CMK (cell line): Measurements from ENCODE around the gene C14orf119.

ENCODE experiments used
- DNase-seq: peaks from one replicate; pipeline ENCODE4 v3.0.0-alpha.2; 2010; ENCODE audit warnings: low read depth

C14orf119 gene, protein sequence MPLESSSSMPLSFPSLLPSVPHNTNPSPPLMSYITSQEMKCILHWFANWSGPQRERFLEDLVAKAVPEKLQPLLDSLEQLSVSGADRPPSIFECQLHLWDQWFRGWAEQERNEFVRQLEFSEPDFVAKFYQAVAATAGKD

DNA sequence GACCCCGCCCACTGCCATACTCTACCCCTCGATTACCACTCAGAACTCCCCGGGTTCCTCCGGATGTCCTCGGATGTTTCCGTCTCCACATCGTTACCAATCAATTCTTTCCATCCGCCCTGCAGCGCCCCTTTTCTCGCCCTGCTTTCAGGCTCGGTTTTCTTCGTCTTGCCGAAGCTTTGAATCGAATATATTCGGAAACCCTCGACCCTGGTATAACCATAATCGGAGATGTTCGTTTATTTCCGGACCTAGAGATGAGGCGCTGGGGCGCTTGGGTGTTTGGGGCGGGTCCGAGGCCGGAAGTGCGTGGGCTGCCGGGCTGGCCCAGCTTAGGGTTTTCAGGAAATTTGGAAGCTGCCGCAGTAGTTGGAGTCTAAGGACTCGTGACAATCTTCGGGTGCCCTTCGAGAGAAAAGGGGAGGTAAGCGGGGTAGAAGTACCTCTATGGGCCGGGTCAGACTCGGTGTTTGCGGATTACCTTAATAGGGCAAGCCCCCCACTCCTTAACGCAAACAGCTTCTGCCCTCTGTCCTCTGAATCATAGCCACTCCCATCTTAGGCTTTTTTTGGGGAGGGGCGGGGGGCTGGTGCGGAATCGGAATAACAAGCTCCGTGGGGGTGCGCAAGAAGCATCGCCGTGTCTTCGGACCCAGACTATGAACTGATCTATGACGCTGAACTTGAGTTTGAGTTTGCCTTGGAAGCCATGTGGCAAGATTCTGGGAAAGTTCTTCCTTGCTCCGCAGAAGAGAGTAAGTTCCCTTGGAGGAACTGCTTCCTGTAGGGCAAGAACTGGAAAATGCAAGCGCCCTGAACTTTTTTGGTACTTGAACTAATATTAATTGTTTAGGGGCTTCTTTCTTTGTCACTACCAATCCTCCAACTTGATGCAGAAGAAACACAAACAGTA lies at the start of gene C14orf119:
Gene C14orf119, plus strand, starts transcription at position 310 of the 913 bp plus-strand sequence. CDS start 2,154 bp downstream, outside the sequence.
- DNase-seq, result peak; percentile 93

DNA sequence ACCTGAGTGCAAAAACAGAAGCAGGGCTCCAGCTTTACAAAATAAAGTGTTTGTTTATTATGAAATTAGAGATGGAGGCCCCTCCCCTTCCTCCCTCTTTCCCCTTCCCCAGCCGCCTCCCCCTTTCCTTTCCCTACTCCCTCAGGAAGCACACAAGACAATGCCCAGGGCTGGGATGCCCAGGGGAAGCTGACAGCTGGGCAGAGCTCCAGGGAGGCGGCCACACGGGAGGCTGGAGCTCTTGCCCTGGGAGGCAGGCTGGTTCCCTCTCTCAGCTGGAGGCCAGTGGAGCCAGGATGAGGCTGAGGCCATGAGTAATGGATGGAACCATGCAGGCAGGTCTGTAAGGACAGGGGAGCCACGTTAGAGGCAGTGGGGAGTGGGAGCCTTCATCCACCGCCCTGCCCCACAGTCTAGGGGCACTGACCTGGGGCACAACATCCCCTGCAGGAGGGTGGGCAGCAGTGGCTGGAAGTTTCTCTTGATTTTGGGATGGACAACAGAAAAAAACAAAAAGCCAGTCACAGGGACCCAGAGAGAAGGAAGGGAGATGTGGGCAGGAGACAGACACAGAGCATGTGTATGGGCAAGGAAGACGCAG lies 48.2 kb upstream of the C14orf119 start:
- DNase-seq, result no peak

DNA sequence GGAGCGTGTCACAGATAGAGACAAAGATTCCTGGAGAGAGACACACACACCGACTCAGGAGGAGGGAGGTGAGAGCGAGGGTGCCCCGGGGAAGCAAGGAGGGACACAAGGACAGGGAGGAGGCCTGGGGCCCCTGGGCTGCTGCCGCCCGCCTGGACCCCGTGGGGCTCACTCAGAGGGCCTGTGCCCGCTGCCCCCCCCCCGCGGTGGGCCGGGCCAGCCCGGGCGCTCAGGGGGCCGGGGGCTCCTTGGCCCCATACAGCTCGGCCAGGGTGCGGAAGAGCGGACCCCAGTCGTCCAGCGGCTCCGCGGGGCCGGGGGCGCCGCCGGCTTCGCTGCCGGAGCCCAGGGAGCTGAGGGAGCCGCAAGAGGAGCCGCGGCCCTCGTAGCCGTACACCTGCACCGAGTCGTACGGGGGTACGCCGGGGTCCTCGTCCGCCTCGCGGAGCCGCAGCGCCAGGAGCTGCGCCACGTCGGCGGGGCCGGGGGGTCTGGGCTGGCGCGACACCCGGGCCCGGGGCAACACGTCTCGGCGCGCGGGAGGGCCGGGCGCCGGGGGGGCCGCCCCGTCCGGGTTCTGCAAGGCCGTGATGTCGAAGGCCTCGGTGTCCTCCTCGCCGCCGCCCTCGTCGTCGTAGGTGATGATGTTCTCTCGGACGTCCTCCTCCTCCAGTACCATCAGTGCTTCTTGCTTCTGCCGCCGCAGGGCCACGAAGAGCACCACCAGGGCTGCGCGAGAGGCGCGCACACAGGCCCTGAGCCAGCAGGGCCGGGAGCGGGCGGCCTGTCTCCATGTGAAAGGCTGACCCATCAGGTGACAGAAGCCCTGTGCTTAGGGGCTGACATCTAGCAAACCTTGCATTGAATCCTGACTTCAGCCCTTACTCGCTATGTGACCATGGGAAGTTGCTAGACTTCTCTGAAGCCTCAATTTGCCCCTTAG lies 47.3 kb upstream of the C14orf119 start:
- DNase-seq, result no peak

DNA sequence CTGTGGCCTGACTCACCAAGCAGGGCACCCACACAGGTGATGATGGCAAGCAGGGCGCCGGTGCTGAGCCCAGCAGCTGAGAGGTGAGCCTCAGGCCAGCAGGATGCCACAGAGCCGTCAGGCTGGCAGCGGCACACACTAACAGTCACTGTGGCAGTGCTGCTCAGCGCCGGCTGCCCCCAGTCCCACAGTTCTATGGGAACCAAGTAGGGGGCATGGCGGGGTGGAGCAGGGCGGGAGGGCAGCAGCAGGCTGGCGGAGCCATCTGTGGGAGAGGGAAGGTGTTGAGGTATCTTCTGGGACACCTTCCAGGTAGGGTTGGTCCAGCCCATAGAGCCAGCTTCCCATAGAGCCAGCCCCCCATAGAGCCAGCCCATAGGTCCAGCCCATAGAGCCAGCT lies 46.3 kb upstream of the C14orf119 start:
- DNase-seq, result no peak

DNA sequence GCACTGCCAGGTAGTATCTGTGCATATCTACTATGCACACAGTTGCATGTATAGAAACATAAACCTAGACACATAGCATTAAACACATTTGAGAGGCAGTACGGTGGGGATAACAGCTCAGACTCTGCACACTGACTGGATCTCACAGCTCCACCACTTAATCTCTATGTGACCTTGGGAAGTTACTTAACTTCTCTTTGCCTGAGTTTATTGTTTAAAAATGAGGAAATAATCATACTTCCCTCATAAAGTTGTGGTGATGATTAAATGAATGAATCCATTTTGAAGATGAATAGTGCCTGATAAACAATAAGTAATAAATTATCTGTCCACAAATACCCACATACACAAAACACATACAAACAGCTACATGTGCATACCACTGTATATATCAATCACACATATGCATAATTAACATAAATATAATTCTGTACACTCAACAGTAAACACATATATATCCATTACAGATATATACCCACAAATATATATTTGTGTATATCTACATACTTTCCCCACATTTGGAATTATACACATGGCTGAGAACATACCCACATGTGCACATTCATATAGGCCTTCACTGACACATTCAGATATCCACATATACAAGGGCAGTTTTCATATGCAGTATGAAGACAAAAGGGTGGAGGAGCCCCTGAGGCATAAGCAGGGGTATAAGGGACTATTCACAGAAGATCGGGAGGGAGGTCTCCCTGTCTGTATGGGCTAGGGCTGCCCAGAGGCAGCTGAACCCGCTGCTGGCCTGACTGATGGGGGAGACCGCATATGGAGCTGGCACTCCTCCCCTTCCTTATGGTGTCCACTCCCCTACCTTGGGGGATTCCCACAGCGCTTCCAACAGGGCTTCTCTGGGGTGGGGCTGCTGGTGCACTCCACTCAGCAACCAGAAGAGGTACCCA lies 43.9 kb upstream of the C14orf119 start:
- no peak for DNase-seq

DNA sequence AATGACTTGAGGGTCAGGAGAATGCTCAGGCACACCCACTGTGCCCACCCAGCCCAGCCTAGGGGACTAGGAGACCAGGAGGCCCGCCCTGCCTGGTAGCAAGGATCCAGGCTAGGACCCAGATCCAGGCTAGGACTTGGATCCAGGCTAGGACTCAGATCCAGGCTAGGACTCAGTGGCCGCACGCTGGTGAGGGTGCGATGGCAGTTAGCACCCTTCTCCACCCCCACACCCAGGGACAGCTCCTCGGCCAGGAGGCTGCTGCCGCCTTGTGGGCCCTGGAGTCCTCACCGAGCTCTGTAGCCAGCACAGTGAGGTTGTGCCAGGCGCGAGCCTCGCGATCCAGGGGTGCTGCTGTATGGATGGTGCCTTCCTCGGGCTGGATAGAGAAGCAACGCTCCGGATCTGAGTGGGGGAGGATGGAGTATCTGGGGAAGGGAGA lies 43.1 kb upstream of the C14orf119 start:
- DNase-seq, result no peak

DNA sequence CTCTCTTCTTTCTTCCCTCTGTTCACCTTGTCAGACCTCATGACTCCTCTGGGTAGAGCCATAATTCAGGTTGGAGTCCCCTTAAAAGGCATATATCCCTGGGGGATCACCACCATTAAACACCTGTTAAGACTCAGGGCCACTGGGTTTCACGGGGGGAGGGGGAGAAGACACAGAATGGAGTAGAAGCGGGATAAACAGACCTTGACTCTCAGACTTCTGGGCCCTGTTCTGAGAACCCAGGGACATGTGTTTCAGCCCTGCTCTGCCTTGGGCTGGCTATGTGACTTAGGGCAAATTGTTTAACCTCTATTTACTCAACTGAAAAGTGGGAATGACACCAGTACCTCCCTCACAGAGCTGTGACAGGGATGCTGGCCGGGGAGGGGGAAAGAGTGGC lies 42.6 kb upstream of the C14orf119 start:
- no peak for DNase-seq

DNA sequence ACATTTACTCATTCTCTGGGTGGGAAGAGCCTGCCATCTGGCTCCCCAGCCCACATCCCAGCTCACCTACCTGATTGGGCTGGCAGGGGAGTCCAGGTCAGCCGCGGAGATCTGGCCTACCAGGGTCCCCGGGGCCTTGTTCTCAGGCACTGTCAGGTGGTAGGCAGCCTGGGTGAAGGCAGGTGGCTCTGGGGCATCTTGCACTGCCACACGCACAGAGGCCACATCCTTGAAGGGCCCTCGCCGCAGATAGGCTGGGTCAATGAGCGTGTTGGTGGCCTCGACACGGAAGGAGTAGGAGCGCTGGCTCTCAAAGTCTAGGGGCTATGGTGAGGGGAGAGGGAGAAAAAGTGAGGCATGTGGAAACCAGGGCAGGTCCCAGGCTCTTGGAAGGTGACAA lies 41.9 kb upstream of the C14orf119 start:
- DNase-seq, result no peak

DNA sequence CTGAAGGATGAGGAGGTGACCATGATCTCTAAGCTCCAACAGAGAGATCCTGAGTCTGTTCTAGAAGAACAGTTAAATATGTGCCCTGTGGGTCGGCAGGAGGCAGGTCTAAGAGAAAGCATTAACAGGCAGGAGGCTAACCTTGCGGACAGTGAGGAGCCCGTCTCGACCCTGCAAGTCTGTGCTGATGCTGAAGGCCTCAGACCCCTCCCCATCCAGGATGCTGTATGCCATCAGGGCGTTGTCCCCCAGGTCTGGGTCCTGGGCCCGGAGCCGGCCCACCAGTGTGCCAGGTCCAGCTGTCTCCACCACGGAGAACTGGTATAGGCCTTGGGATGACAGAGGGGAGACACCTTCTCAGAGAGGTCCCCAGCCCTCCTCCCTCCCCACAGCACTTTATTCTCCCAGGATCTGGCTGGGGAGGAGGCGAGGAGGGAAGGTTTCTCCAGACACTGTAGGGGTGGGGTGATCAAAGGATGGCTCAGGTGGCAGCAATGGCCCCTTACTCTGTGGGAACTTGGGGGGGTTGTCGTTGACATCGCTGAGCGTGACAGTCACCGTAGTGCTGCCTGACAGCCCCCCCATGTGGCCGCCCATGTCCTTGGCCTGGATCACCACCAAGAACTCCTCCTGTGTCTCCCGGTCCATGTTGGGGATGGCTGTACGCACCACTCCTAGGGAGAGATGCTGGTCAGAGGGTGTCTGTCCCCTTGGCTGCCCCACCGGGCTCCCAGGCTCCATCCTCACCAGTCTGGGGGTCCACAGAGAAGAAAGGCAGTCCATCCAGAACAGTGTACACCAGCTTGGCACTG lies 41.1 kb upstream of the C14orf119 start:
- DNase-seq, result no peak

DNA sequence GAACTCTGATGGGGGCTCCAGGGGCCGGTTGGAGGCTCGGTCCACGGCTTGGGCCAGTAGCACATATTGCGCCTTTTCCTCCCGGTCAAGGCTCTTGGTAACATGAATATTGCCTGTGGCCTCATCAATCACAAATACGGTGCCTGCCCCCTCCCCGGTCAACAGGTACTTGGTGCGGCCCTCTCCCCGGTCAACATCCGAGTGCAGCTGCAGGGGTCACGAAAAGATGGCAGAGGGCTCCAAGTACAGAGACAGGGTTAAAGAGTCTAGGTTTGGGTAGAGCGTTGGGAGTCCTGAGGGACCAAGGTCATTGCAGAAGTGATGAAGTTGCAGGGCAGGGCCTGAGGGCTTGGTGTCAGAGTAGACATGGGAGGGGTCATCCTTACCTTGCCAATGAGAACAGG lies 40.2 kb upstream of the C14orf119 start:
- DNase-seq, result no peak

DNA sequence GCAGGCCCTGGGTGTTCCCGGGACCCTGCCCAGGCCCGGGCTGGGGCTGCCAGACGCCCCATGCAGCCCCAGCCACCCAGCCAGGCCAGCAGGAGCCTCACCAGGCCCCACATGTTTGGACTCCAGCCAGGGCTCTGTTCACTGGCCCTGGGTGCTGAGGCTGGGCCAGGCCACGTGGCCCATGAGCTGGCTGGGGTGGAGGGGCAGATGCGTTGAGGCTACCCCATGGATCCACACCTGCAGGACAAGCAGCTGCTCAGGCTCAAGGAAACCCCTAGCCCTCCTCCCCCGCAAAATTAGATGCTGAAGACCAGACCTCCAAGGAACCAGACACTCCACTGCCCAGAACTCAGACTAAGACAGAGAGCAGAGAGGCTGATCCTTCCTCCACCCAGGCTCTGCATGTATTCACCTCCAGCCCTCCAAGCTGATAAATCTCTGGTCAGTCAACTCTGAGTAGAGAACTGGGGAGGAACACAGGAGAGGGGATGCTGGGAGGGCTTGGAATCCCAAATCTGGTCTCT lies 39.6 kb upstream of the C14orf119 start:
- DNase-seq, result no peak

DNA sequence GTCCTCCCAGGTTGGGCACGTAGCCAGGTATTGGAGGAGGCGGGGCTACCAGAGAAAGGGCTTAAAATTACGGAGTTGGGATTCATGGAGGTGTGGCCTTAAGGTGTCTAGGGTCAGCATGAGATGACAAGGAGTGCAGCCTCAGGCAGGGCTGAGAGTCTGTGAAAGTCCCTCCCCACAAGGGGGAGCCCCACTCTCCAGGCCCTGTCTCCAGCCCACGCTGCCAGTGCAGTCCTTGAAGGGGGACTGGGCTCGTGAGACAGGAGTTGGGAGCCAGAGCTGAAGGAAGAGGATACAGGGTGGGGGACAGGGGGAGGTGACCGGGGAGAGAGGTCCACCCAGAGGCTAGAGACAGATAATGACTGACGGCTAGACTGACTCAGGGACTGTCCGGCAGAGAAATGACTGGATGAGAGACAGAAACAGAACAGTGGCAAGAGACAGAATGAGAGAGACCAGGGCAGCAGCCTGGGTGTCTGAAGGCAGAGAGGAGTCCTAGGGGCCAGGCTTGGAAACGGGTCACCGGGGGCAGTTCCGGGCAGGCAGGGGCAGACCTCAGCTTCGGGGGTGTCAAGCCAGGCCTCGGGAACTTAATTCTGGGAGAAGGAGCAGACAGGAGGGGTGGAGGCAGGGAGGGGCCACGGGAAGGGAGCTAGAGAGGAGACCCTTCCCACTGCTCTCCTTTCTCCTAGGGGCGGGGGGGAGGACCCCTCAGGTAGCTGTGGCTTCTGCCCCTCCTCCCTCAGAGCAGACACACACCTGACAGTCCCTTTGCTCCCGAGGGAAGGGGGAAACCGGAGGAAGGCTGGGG lies 39.0 kb upstream of the C14orf119 start:
- no peak for DNase-seq

DNA sequence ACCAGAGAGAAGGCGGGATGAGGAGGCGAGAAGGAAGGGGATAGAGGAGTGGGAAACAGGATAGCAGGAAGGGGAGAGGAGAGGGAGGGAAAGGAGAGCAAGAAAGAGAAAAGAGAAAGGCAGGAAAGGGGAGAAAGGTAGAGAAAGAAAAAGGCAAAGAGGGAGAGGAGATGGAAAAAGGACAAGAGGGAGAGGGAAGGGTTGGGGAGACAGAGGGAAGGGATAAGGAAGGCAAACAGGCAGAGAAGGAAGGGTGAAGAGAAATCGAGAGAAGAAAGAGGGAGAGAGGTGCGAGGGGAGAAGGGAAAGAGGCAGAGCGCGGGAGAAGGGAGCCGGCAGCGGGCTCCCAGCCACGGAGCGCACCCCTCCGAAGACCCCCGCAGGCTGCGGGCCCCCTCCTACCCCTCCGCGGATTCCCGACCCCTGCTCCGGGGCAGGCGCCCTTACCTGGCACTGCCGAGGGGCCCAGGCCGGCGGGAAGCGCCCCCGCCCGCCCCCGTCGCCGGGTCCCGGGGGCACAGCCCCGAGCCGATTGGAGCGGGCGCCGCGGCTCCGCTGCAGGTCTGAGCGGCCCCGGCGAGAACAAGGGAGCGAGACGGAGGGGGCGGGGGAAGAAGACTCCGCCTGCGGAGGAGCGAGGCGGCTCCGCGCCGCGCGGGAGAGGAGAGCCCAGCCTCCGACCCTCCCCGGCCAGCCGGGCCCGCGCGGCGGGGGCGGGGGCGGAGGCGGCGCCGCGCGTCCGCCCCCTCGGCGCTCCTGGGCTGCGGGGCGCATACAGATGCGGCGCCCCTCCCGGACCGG lies 38.1 kb upstream of the C14orf119 start, which contains the start of gene CDH24:
Gene CDH24, minus strand, starts transcription at position 565 of the 801 bp plus-strand sequence. CDS start 1,787 bp downstream, outside the sequence.
- no peak for DNase-seq

DNA sequence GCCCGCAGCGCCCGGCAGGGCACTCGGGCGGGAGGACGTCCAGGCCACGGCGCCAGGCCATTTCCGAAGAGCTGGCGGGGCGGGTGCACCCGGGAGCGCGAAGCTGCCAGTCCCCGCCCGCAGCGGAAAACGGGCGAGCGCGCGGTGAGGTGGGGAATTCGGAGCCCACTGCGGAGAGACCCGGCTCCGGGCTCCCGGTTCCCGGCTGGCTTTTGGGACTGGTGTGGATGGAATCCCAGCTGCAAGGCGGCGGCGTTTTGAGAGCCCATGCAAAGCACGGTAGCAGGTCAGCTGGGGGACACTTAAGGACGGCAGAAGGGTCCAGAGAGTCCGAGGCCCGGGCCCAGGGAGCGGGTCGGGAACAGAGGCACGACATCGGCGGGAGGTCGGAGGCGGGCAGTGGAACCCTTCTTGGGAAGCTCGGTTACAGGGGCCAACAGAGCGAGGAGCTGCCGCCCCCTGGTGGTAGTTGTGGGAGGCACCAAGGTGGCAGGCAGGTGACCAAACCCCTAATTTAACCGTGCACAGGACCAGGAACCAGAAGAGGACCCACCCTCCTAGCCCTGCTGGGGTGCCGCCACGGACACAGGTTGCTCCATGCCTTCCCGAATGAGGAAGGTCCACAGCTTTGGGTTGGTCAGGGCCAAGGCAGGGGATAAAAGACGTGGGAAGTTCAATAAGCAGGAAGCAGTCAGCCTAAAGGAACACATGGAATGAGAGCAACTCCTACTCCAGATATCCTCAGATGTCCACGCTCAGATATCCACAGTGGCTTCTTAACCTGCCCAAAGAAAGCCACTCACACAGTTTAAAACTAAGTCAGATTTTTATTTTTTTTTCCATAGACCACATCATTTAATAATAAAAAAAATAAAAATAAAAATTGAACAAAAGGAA lies 37.3 kb upstream of the C14orf119 start:
- no peak for DNase-seq

DNA sequence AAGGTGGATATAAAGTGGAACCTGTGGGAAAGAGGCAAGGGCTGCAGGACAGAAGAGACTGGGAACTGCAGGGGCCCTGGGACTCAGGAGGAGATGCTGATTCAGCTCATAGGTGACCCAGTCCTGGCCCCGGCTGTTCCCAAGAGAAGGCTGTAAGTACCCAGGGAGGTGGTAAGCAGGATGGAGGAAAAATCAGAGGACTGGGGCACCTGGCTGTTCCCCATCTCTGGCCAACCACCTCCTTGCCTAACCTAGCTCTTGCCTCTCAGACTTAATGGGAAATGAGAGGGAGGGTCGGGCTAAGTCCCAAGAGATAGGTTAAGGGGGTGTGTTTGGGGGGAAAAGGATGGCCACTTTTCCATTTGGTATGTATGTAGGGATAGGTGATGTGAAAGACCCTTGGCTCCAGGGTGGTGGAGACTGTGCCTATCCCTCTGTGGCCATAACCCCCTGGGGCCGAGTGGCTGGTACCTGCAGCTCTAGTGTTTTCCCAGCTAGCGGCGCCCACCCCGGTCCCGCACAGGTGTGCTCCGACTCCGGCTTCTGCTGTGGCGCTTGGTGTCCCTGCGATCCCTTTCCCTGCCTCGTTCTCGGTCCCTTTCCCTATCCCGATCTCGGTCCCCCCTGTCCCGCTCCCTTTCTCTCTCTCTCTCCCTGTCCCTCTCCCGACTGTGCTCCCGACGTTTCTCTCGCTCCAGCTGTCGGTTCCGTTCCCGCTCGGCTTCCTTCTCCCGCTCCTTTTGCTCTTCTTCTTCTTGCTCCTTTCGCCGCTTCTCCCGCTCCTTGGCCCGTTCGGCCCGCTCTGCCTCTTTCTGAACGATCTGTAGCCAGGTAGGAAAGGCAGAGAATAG lies 36.4 kb upstream of the C14orf119 start:
- no peak for DNase-seq
